H9 (cell line): Measurements from ENCODE around the gene LRTM2. TPM values are rescaled to one million over a fixed set of nuclear protein-coding genes. Genes with fewer than 3 reads are reported as not detected.

Experiments
- DNase-seq: peaks from one replicate; pipeline ENCODE4 v3.0.0-alpha.2; 2017
- H2AFZ ChIP-seq: one replicate; pipeline ENCODE4 v1.6.1; 2013; ENCODE audit warnings: mild to moderate bottlenecking, low read length, control low read depth, moderate library complexity
- H2AK5ac ChIP-seq: 2 replicates; pipeline ENCODE4 v1.6.1; 2013; ENCODE audit warnings: low read length, control low read depth, mixed read lengths; ENCODE audit not compliant: insufficient read length
- H2BK120ac ChIP-seq: one replicate; pipeline ENCODE4 v1.6.1; 2013; ENCODE audit warnings: low read depth, mild to moderate bottlenecking, low read length, control low read depth, inconsistent platforms; ENCODE audit not compliant: poor library complexity, severe bottlenecking
- H2BK12ac ChIP-seq: 2 replicates; pipeline ENCODE4 v1.6.1; 2013; ENCODE audit warnings: low read length, control low read depth, mixed read lengths, low read depth; ENCODE audit not compliant: insufficient read length
- H2BK15ac ChIP-seq: 2 replicates; pipeline ENCODE4 v1.6.1; 2013; ENCODE audit warnings: low read depth, low read length, control low read depth
- H2BK20ac ChIP-seq: one replicate; pipeline ENCODE4 v1.6.1; 2013; ENCODE audit warnings: low read depth, mild to moderate bottlenecking, low read length, control low read depth, inconsistent platforms; ENCODE audit not compliant: poor library complexity, severe bottlenecking
- H2BK5ac ChIP-seq: 2 replicates; pipeline ENCODE4 v1.6.1; 2013; ENCODE audit warnings: low read length, control low read depth, mixed read lengths; ENCODE audit not compliant: insufficient read length
- H3K14ac ChIP-seq: 2 replicates; pipeline ENCODE4 v1.6.1; 2013; ENCODE audit warnings: low read length, control low read depth; ENCODE audit not compliant: insufficient read depth
- H3K18ac ChIP-seq: 2 replicates; pipeline ENCODE4 v1.6.1; 2013; ENCODE audit warnings: low read depth, mild to moderate bottlenecking, mixed read lengths, low read length, control low read depth; ENCODE audit not compliant: insufficient read length
- H3K23ac ChIP-seq: 2 replicates; pipeline ENCODE4 v1.6.1; 2013; ENCODE audit warnings: low read length, control low read depth, mixed read lengths, low read depth; ENCODE audit not compliant: insufficient read length
- H3K23me2 ChIP-seq: 2 replicates; pipeline ENCODE4 v1.6.1; 2013; ENCODE audit warnings: low read depth, mild to moderate bottlenecking, mixed read lengths, low read length, control low read depth; ENCODE audit not compliant: insufficient read length, poor library complexity, severe bottlenecking
- H3K27ac ChIP-seq: 2 replicates; pipeline ENCODE4 v1.5.1; 2013; ENCODE audit warnings: low read length, control low read depth, mixed read lengths, low read depth; ENCODE audit not compliant: insufficient read length
- H3K27me3 ChIP-seq: 2 replicates; pipeline ENCODE4 v1.6.1; 2013; ENCODE audit warnings: low read length, control low read depth, inconsistent platforms; ENCODE audit not compliant: insufficient read depth
- H3K4ac ChIP-seq: 2 replicates; pipeline ENCODE4 v1.6.1; 2013; ENCODE audit warnings: low read depth, mild to moderate bottlenecking, control low read depth, inconsistent platforms, low read length, moderate library complexity
- H3K4me1 ChIP-seq: 2 replicates; pipeline ENCODE4 v1.6.1; 2013; ENCODE audit warnings: low read length, control low read depth, inconsistent platforms; ENCODE audit not compliant: insufficient read depth
- H3K4me2 ChIP-seq: 2 replicates; pipeline ENCODE4 v1.6.1; 2013; ENCODE audit warnings: low read length, control low read depth, mixed read lengths; ENCODE audit not compliant: insufficient read length, insufficient read depth
- H3K56ac ChIP-seq: 2 replicates; pipeline ENCODE4 v1.6.1; 2013; ENCODE audit warnings: low read depth, mild to moderate bottlenecking, mixed read lengths, low read length, control low read depth; ENCODE audit not compliant: insufficient read length
- H3K79me1 ChIP-seq: 2 replicates; pipeline ENCODE4 v1.6.1; 2013; ENCODE audit warnings: low read depth, mild to moderate bottlenecking, moderate library complexity, low read length, control low read depth, inconsistent platforms; ENCODE audit not compliant: insufficient read depth, poor library complexity, severe bottlenecking
- H3K79me2 ChIP-seq: 2 replicates; pipeline ENCODE4 v1.6.1; 2013; ENCODE audit warnings: low read length, control low read depth, inconsistent platforms; ENCODE audit not compliant: insufficient read depth
- H3K9ac ChIP-seq: 2 replicates; pipeline ENCODE4 v1.6.1; 2013; ENCODE audit warnings: low read length, control low read depth, mixed read lengths; ENCODE audit not compliant: insufficient read length; ENCODE audit errors: extremely low read depth
- H3K9me3 ChIP-seq: one replicate; pipeline ENCODE4 v1.6.1; 2013; ENCODE audit warnings: low read depth, low read length, inconsistent platforms; ENCODE audit not compliant: control insufficient read depth
- H3T11ph ChIP-seq: one replicate; pipeline ENCODE4 v1.6.1; 2013; ENCODE audit warnings: mild to moderate bottlenecking, low read length, control low read depth, inconsistent platforms
- H4K20me1 ChIP-seq: one replicate; pipeline ENCODE4 v1.6.1; 2013; ENCODE audit not compliant: control insufficient read depth, insufficient read length, insufficient read depth
- H4K5ac ChIP-seq: 2 replicates; pipeline ENCODE4 v1.6.1; 2013; ENCODE audit warnings: low read depth, mild to moderate bottlenecking, mixed read lengths, low read length, control low read depth; ENCODE audit not compliant: insufficient read length
- H4K8ac ChIP-seq: replicated peaks from 2 replicates; pipeline ENCODE4 v1.6.1; 2013; ENCODE audit warnings: low read length, control low read depth, mixed read lengths, low read depth; ENCODE audit not compliant: insufficient read length
- H4K91ac ChIP-seq: 2 replicates; pipeline ENCODE4 v1.6.1; 2013; ENCODE audit warnings: low read depth, mild to moderate bottlenecking, moderate library complexity, mixed read lengths, low read length, control low read depth; ENCODE audit not compliant: insufficient read length
- H3K27ac Mint-ChIP-seq, 3 experiments: 2 replicates in 2 of 3; 3 replicates in 1 of 3; pipeline ENCODE4 v1.8.0; 2020 to 2021; ENCODE audit warnings: mixed read lengths in 3 of 3, mild to moderate bottlenecking in 1 of 3, moderate library complexity in 1 of 3
- H3K27me3 Mint-ChIP-seq: 2 replicates; pipeline ENCODE4 v1.8.0; 2021; ENCODE audit warnings: low read depth, mild to moderate bottlenecking, moderate library complexity, mixed read lengths
- H3K36me3 Mint-ChIP-seq, 3 experiments: 2 replicates in 2 of 3; 3 replicates in 1 of 3; pipeline ENCODE4 v1.8.0; 2020 to 2021; ENCODE audit warnings: low read depth in 3 of 3, mixed read lengths in 3 of 3; ENCODE audit not compliant: insufficient read depth in 1 of 3
- H3K4me1 Mint-ChIP-seq, 2 experiments: 2 replicates each; pipeline ENCODE4 v1.8.0; 2020; ENCODE audit warnings: mixed read lengths in 2 of 2
- H3K4me3 Mint-ChIP-seq, 2 experiments: 2 replicates in 1 of 2; 3 replicates in 1 of 2; pipeline ENCODE4 v1.8.0; 2020 to 2021; ENCODE audit warnings: mild to moderate bottlenecking in 2 of 2, mixed read lengths in 2 of 2, moderate library complexity in 1 of 2
- H3K9me3 Mint-ChIP-seq, 2 experiments: 2 replicates in 1 of 2; 3 replicates in 1 of 2; pipeline ENCODE4 v1.8.0; 2020; ENCODE audit warnings: mild to moderate bottlenecking in 2 of 2, mixed read lengths in 2 of 2, moderate library complexity in 1 of 2
- WGBS: extraction: QIAGEN DNeasy Blood & Tissue Kit; methylation state at CpG from one replicate; pipeline ENCODE4 v1.1.7; 2013; ENCODE audit warnings: missing lambda C conversion rate, low lambda C conversion rate, mixed read lengths; ENCODE audit not compliant: insufficient read length; ENCODE audit errors: extremely low coverage; 5-methylcytosine and 5-hydroxymethylcytosine counted together
- total RNA-seq: library from RNA; stranded (reverse); gene quantifications from 2 replicates; pipeline ENCODE4 v1.2.1, GENCODE V29; 2021
- TF ChIP-seq, protein P1 (sequence below): fragments of 200-600 bp; sonication (generic); conservative IDR thresholded peaks from 3 replicates; pipeline ENCODE4 v1.8.0; 2021; ENCODE audit warnings: antibody characterized with exemption, mild to moderate bottlenecking

LRTM2 gene
- total RNA-seq, 1 experiment from 2014 or later, result not detected

DNA sequence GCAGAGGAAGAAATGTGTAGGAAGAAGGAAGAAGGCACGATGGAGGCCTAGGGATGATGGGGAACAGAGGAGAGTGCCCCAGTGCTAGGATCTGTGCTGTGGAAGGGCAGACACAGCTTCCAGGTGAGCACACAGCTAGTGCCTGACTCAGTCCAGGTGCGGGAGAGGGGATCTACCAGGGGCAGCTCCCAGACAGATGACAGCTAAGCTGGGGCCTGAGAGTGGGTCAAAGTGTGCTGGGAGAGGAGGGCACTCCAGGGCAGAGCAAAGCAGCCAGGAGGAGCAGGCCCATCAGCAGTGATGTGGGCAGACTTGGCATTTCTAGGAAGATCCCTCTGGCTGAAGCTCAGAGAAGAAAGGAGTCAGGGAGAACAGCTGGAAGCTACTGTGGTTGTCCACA is 36.7 kb downstream of the LRTM2 start:
- Histone ChIP-seq H3K9me3 (no peaks in the 10 kb centered on the region), H2BK5ac (no peak overlapping the region), H2BK15ac (no peak overlapping the region), H3K23me2 (no peaks in the 10 kb centered on the region), H4K20me1 (no peaks in the 10 kb centered on the region), H3K4me2 (no peak overlapping the region), H2BK20ac (no peak overlapping the region), H3K27ac (no peak overlapping the region), H3K79me1 (no peaks in the 10 kb centered on the region), H3K56ac (no peak overlapping the region), H2BK12ac (no peak overlapping the region), H4K91ac (no peak overlapping the region), H3K27me3 (no peaks in the 10 kb centered on the region), H3K79me2 (no peaks in the 10 kb centered on the region), H3K4me1 (no peaks in the 10 kb centered on the region), H3T11ph (no peak overlapping the region), H3K4ac (no peak overlapping the region), H4K8ac (no peak overlapping the region), H3K23ac (no peak overlapping the region), H2AFZ (no peak overlapping the region), H3K9ac (no peak overlapping the region), H2BK120ac (no peak overlapping the region), H4K5ac (no peak overlapping the region), H2AK5ac (no peak overlapping the region), H3K18ac (no peak overlapping the region), H3K14ac (no peak overlapping the region)
- no peaks in the 10 kb centered on the region for H3K9me3 Mint-ChIP-seq
- H3K36me3 Mint-ChIP-seq, result no peaks in the 10 kb centered on the region
- DNase-seq, result no peak
- TF ChIP-seq, protein P1, sequence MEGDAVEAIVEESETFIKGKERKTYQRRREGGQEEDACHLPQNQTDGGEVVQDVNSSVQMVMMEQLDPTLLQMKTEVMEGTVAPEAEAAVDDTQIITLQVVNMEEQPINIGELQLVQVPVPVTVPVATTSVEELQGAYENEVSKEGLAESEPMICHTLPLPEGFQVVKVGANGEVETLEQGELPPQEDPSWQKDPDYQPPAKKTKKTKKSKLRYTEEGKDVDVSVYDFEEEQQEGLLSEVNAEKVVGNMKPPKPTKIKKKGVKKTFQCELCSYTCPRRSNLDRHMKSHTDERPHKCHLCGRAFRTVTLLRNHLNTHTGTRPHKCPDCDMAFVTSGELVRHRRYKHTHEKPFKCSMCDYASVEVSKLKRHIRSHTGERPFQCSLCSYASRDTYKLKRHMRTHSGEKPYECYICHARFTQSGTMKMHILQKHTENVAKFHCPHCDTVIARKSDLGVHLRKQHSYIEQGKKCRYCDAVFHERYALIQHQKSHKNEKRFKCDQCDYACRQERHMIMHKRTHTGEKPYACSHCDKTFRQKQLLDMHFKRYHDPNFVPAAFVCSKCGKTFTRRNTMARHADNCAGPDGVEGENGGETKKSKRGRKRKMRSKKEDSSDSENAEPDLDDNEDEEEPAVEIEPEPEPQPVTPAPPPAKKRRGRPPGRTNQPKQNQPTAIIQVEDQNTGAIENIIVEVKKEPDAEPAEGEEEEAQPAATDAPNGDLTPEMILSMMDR, result no peak
- H3K4me3 Mint-ChIP-seq, result no peak overlapping the region
- no CpG with 5 or more reads among the region's 2 CpGs for WGBS
- no peaks in the 10 kb centered on the region for H3K4me1 Mint-ChIP-seq
- no peak overlapping the region for H3K27ac Mint-ChIP-seq
- H3K27me3 Mint-ChIP-seq, result peaks cover 6% of the 10 kb centered on the region
